GM15510 (cell line): ENCODE measurements around the gene CHSY1.

Experiments
- POLR2A ChIP-seq: IDR thresholded peaks from 3 replicates; pipeline ENCODE4 v1.6.1; 2011; ENCODE audit warnings: borderline replicate concordance; ENCODE audit not compliant: insufficient read length; ENCODE audit errors: extremely low read depth

CHSY1 gene

GRCh38 chr15:101207867-101208288, 44.0 kb downstream of the CHSY1 start:
- no peak for TF ChIP-seq POLR2A

- no peak for TF ChIP-seq POLR2A
These were observed 45.7 kb downstream of the CHSY1 start for GRCh38 chr15:101206176-101206591.

GRCh38 chr15:101204739-101205535, 46.9 kb downstream of the CHSY1 start:
- no peak for TF ChIP-seq POLR2A

- TF ChIP-seq POLR2A = no peak
These were observed 48.1 kb downstream of the CHSY1 start for GRCh38 chr15:101203607-101204189.

- no peak for TF ChIP-seq POLR2A
These were observed 48.7 kb downstream of the CHSY1 start for GRCh38 chr15:101203029-101203573.

- no peak for TF ChIP-seq POLR2A
These were observed 50.3 kb downstream of the CHSY1 start for GRCh38 chr15:101201411-101202174.

GRCh38 chr15:101200181-101200580, 51.7 kb downstream of the CHSY1 start:
- TF ChIP-seq POLR2A = no peak

- no peak for TF ChIP-seq POLR2A
These were observed 53.0 kb downstream of the CHSY1 start for GRCh38 chr15:101198800-101199199.

- TF ChIP-seq POLR2A = no peak
These were observed 53.7 kb downstream of the CHSY1 start for GRCh38 chr15:101198031-101198575.

GRCh38 chr15:101194546-101195125, 57.2 kb downstream of the CHSY1 start:
- no peak for TF ChIP-seq POLR2A

- no peak for TF ChIP-seq POLR2A
These were observed 57.9 kb downstream of the CHSY1 start for GRCh38 chr15:101193806-101194545.

- TF ChIP-seq POLR2A = no peak
These were observed 58.7 kb downstream of the CHSY1 start for GRCh38 chr15:101193120-101193644.

GRCh38 chr15:101192081-101192480, 59.8 kb downstream of the CHSY1 start:
- no peak for TF ChIP-seq POLR2A
